Stimulated activated CD4-positive, alpha-beta T cell treated with anti-CD3 and anti-CD28 coated beads, Interleukin-12 subunit alpha, Interleukin-12 subunit beta, amount 100 ng/mL, for 48 hours (primary cell): Measurements from ENCODE around the gene NUP62.
"Not testable (repeated sequence)": the region's sequence is repeated elsewhere in the genome, so short reads cannot be mapped to it uniquely, and the experiment has no call there.

Experiments
- DNase-seq, 3 donors: peaks; one replicate each; pipeline ENCODE4 v3.0.0-alpha.2; 2020; ENCODE audit warnings: low read depth in 2 of 3, low spot score in 1 of 3

The NUP62 gene

GRCh38 chr19:49951806-49952478 lies 22.6 kb upstream of the NUP62 start:
- no peak for DNase-seq

GRCh38 chr19:49950956-49951526 lies 21.7 kb upstream of the NUP62 start:
- DNase-seq, result no peak

GRCh38 chr19:49950590-49950948 lies 21.3 kb upstream of the NUP62 start:
- DNase-seq, result no peak

GRCh38 chr19:49949742-49950589 lies 20.7 kb upstream of the NUP62 start:
- no peak for DNase-seq

- no peak for DNase-seq
Observed at GRCh38 chr19:49946415-49946814, 17.1 kb upstream of the NUP62 start.

GRCh38 chr19:49944567-49944966 lies 15.3 kb upstream of the NUP62 start:
- not testable (repeated sequence) for DNase-seq

GRCh38 chr19:49940482-49940791 lies 11.1 kb upstream of the NUP62 start:
- no peak for DNase-seq

- no peak for DNase-seq
Observed at GRCh38 chr19:49939721-49940481, 10.6 kb upstream of the NUP62 start.

- DNase-seq, result no peak
Observed at GRCh38 chr19:49938662-49939061, 9.4 kb upstream of the NUP62 start.

- peak; percentile 68 to 79 (median 69) for DNase-seq
Observed at GRCh38 chr19:49937750-49938381, 8.6 kb upstream of the NUP62 start.

- DNase-seq, result no peak
Observed at GRCh38 chr19:49936549-49936948, 7.2 kb upstream of the NUP62 start.

GRCh38 chr19:49933643-49934042 lies 4.3 kb upstream of the NUP62 start:
- DNase-seq, result no peak

GRCh38 chr19:49932731-49933131 lies 3.4 kb upstream of the NUP62 start:
- DNase-seq, result no peak

- no peak for DNase-seq
Observed at GRCh38 chr19:49932041-49932451, 2.7 kb upstream of the NUP62 start.

GRCh38 chr19:49931293-49932040 lies 2.2 kb upstream of the NUP62 start:
- no peak for DNase-seq

GRCh38 chr19:49930483-49931011 lies 1.2 kb upstream of the NUP62 start:
- no peak for DNase-seq

- peak; percentile 86 to 98 (median 94) for DNase-seq
Observed at GRCh38 chr19:49929611-49930482, 543 bp upstream of the NUP62 start.

- DNase-seq, result no peak
Observed at GRCh38 chr19:49927526-49928264, 1.6 kb downstream of the NUP62 start.

- no peak for DNase-seq
Observed at GRCh38 chr19:49926515-49926914, 2.8 kb downstream of the NUP62 start.
